ENCODE results near the gene POLR3G. TPM values are rescaled to one million over a fixed set of nuclear protein-coding genes. Genes with fewer than 3 reads are reported as not detected.

Gene POLR3G
- total RNA-seq, 1 experiment from 2014 or later, result 20.7 TPM

DNA sequence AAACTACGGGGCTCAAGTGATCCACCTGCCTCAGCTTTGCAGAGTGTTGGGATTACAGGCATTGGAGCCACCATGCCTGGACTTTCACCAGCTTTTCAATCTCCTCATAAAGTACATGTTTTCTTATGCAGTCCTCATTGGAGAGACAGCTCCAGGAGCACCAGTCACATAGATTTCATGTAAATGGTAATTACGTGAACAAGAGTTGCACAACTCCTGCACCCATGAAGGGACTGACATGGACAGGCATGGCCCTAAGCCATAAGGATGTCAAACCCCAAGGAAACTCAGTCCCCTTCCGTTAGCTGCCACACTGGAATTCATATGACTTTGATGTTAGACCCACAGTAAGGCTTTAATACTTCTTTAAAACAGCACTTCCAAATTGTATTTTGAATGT is 76.3 kb downstream of the POLR3G start:
- no peak for DNase-seq (ENCODE audit: low read depth)

DNA sequence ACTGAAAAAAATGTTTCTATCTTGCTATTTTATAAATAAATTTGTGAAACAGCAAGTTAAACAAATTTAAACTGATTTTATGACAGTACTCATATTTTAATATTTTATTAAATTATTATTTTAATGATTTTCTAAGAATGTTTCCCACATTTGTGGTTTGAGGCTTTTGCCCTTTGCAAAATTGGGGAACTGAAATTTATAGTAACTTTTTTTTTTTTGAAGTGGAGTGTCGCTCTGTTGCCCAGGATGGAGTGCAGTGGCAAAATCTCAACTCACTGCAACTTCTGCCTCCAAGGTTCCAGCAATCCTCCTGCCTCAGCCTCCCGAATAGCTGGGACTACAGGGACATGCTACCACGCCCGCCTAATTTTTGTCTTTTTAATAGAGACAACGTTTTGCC is 76.7 kb downstream of the POLR3G start:
- no peak for DNase-seq (ENCODE audit: low read depth)

- no peak for DNase-seq (ENCODE audit: low read depth)
These were observed 79.0 kb downstream of the POLR3G start for GRCh38 chr5:90553711-90554110.

DNA sequence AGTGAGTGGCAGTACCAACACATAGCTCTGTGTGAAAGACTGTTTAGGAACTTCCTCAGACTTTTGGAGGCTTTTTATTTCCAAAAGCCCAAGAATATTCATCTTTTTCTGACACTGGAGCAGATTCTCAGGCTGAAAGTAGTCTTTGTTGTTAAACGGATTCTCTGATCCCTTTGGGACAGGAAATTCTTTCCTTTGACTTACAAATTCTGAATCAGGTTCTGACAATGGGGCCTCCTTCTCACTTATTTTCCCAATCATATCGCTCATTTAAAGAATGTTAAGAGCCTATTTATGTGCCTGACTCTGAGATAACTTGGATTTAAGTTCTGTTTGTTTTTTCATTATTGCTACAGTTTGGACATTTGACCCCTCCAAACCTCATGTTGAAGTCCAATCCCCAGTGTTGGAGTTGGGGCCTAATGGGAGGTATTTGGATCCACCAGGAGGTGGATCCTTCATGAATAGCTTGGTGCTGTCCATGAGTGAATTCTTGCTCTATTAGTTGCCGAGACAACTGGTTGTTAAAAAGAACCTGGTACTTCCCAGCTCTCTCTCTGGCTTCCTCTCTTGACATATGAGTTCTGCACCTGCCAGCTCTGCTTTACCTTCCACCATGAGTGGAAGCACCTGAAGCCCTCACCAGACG is 79.8 kb downstream of the POLR3G start:
- DNase-seq (ENCODE audit: low read depth), result no peak

GRCh38 chr5:90555666-90556065 is 81.0 kb downstream of the POLR3G start:
- DNase-seq (ENCODE audit: low read depth), result no peak

- DNase-seq (ENCODE audit: low read depth), result no peak
These were observed 82.7 kb downstream of the POLR3G start for GRCh38 chr5:90557391-90557790.

DNA sequence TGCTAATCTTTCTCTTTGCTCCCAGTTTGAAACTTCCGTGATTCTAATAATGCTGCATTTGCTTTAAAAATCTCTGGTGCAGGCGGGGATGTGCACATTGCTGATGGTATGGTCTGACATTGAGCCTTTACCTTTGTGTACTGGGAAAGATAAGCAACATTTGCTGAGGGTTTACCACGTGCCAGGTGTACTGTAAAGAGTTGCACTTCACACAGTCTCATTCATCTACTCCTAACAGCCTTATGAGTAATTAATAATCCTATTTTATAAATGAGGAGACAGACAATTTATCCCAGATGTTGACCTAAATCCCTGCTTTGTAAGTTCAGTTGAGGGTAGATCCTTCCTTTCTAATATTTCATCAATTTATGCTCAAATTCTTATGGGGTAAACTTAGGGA is 83.2 kb downstream of the POLR3G start:
- no peak for DNase-seq (ENCODE audit: low read depth)

- DNase-seq (ENCODE audit: low read depth), result peak; percentile 99
These were observed 83.9 kb downstream of the POLR3G start, which contains the start of gene ADGRV1 for GRCh38 chr5:90558344-90559192. ADGRV1 (plus strand) TSS chr5:90558797; CDS start chr5:90558896, 99 bp downstream.

- no peak for DNase-seq (ENCODE audit: low read depth)
These were observed 86.1 kb downstream of the POLR3G start for GRCh38 chr5:90560771-90561170.

DNA sequence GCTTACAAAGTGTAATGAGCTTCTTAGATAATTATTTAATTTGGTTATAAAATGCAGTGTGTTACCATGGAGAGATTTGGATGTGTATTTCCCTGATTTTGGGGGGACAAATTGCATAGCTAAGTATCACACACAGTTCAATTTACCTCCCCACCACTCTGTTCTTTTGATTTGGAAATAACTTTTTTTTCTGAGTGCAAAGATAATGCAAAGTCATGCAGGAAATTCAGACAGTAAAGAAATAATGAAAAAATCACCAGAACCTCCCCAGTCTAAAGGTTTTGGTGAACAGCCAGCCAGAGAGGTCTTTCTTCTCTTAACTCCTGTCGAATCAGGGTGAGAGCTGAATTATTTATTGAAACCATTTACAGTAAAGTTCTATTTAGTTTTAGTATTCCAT is 87.1 kb downstream of the POLR3G start:
- no peak for DNase-seq (ENCODE audit: low read depth)

DNA sequence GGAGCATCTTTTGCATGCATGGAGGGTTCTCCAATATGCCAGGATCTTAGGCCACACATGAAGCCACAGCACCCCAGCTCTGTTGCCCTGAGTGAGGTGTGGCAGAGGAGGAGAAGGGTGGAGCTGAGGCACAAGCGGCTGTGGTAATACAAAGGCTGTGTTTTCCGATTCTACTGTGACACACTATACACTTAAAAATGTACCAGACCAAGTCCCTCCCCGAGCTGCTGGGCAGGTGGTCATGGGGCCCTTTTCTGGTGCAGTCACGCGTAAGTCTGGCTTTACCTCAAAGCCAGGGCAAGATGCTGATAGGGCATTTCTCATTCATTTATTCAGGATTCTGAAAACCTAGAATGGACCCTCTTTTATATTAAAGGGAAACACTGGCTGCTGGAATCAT is 87.7 kb downstream of the POLR3G start:
- no peak for DNase-seq (ENCODE audit: low read depth)

- DNase-seq (ENCODE audit: low read depth), result no peak
These were observed 88.4 kb downstream of the POLR3G start for GRCh38 chr5:90563108-90563507.

Other genes starting within 250 kb of the POLR3G start
- gene CETN3, start 65.1 kb upstream of the POLR3G start, total RNA-seq (2014; rRNA removed; shearing (Covaris generic)), result 38.6 and 80.4 TPM in 2 replicates
- gene MBLAC2, start 93 bp upstream of the POLR3G start, total RNA-seq (2014; rRNA removed; shearing (Covaris generic)), result 2.3 and 4.1 TPM in 2 replicates
- 10.8 and 16.1 TPM in 2 replicates for gene LYSMD3, start 54.7 kb downstream of the POLR3G start, total RNA-seq (2014; rRNA removed; shearing (Covaris generic))
- 10.6 and 15.4 TPM in 2 replicates for gene ADGRV1, start 83.9 kb downstream of the POLR3G start, total RNA-seq (2014; rRNA removed; shearing (Covaris generic))

Measured in Daoy (cell line).